ENCODE measurements around the gene KIAA1217.
"Not testable (repeated sequence)": the region's sequence is repeated elsewhere in the genome, so short reads cannot be mapped to it uniquely, and the experiment has no call there.

Gene KIAA1217

GRCh38 chr10:24415455-24416125, 206.7 kb downstream of the KIAA1217 start:
- no peak for DNase-seq

- DNase-seq, result no peak
These were observed 207.3 kb downstream of the KIAA1217 start for GRCh38 chr10:24416248-24416647.

GRCh38 chr10:24417053-24417452, 208.1 kb downstream of the KIAA1217 start:
- no peak for DNase-seq

- no peak for DNase-seq
These were observed 209.6 kb downstream of the KIAA1217 start for GRCh38 chr10:24418532-24418931.

GRCh38 chr10:24419066-24419465, 210.1 kb downstream of the KIAA1217 start:
- DNase-seq, result no peak

- DNase-seq, result no peak
These were observed 216.2 kb downstream of the KIAA1217 start for GRCh38 chr10:24425151-24425550.

GRCh38 chr10:24427678-24428409, 218.9 kb downstream of the KIAA1217 start:
- no peak for DNase-seq

GRCh38 chr10:24428410-24428782, 219.5 kb downstream of the KIAA1217 start:
- no peak for DNase-seq

- no peak for DNase-seq
These were observed 221.7 kb downstream of the KIAA1217 start for GRCh38 chr10:24430591-24430990.

- no peak for DNase-seq
These were observed 223.8 kb downstream of the KIAA1217 start for GRCh38 chr10:24432478-24433416.

GRCh38 chr10:24433705-24434104, 224.8 kb downstream of the KIAA1217 start:
- no peak for DNase-seq

- no peak for DNase-seq
These were observed 226.0 kb downstream of the KIAA1217 start for GRCh38 chr10:24434961-24435360.

- DNase-seq, result no peak
These were observed 226.4 kb downstream of the KIAA1217 start for GRCh38 chr10:24435374-24435773.

- no peak for DNase-seq
These were observed 228.4 kb downstream of the KIAA1217 start for GRCh38 chr10:24437302-24437701.

GRCh38 chr10:24438800-24439199, 229.9 kb downstream of the KIAA1217 start:
- no peak for DNase-seq

- DNase-seq, result no peak
These were observed 231.0 kb downstream of the KIAA1217 start for GRCh38 chr10:24439935-24440334.

GRCh38 chr10:24440817-24441797, 232.2 kb downstream of the KIAA1217 start:
- no peak for DNase-seq

GRCh38 chr10:24442234-24442633, 233.3 kb downstream of the KIAA1217 start:
- DNase-seq, result no peak

GRCh38 chr10:24442641-24443174, 233.8 kb downstream of the KIAA1217 start:
- DNase-seq, result not testable (repeated sequence)

- no peak for DNase-seq
These were observed 235.4 kb downstream of the KIAA1217 start for GRCh38 chr10:24444337-24444736.

- not testable (repeated sequence) for DNase-seq
These were observed 237.0 kb downstream of the KIAA1217 start for GRCh38 chr10:24445958-24446357.

GRCh38 chr10:24446739-24447138, 237.8 kb downstream of the KIAA1217 start:
- DNase-seq, result no peak
